GM08714 (cell line): ENCODE measurements around the gene AOPEP.

Source experiments
- H3K4me3 ChIP-seq: fragments of 200-500 bp; sonication (Bioruptor generic); 2 replicates; pipeline ENCODE4 v1.5.1; 2014; ENCODE audit warnings: mild to moderate bottlenecking, low read length, inconsistent platforms
- ZNF274 ChIP-seq: IDR thresholded peaks from 2 replicates; pipeline ENCODE4 v1.6.1; 2012; ENCODE audit warnings: mild to moderate bottlenecking, low read depth, low read length

Gene AOPEP

GRCh38 chr9:94920420-94921091 lies 194.1 kb downstream of the AOPEP start:
- no peak for TF ChIP-seq ZNF274
- H3K4me3 ChIP-seq: no peak overlapping the region

- H3K4me3 ChIP-seq: no peak overlapping the region
- no peak for TF ChIP-seq ZNF274
Observed at GRCh38 chr9:94921092-94921471, 194.6 kb downstream of the AOPEP start.

- H3K4me3 ChIP-seq: no peak overlapping the region
- no peak for TF ChIP-seq ZNF274
Observed at GRCh38 chr9:94921656-94922055, 195.2 kb downstream of the AOPEP start.

- H3K4me3 ChIP-seq: no peak overlapping the region
- TF ChIP-seq ZNF274: no peak
Observed at GRCh38 chr9:94922098-94922607, 195.7 kb downstream of the AOPEP start.

GRCh38 chr9:94922691-94923107 lies 196.2 kb downstream of the AOPEP start:
- no peak for TF ChIP-seq ZNF274
- no peak overlapping the region for H3K4me3 ChIP-seq

- no peak overlapping the region for H3K4me3 ChIP-seq
- no peak for TF ChIP-seq ZNF274
Observed at GRCh38 chr9:94923326-94924089, 197.0 kb downstream of the AOPEP start.

GRCh38 chr9:94925751-94926430 lies 199.4 kb downstream of the AOPEP start:
- H3K4me3 ChIP-seq: no peak overlapping the region
- no peak for TF ChIP-seq ZNF274

- H3K4me3 ChIP-seq: no peak overlapping the region
- no peak for TF ChIP-seq ZNF274
Observed at GRCh38 chr9:94926431-94926800, 199.9 kb downstream of the AOPEP start.

- no peak overlapping the region for H3K4me3 ChIP-seq
- no peak for TF ChIP-seq ZNF274
Observed at GRCh38 chr9:94927048-94927761, 200.7 kb downstream of the AOPEP start.

- TF ChIP-seq ZNF274: no peak
- no peak overlapping the region for H3K4me3 ChIP-seq
Observed at GRCh38 chr9:94927762-94928670, 201.5 kb downstream of the AOPEP start.

GRCh38 chr9:94928691-94929368 lies 202.3 kb downstream of the AOPEP start:
- TF ChIP-seq ZNF274: no peak
- H3K4me3 ChIP-seq: no peak overlapping the region

GRCh38 chr9:94929369-94929756 lies 202.9 kb downstream of the AOPEP start:
- TF ChIP-seq ZNF274: no peak
- H3K4me3 ChIP-seq: no peak overlapping the region
